NCI-H146 treated with DMSO at 0.1 percent for 48 hours (cell line): ENCODE data around the gene DGKD.

Source experiments
- DNase-seq: peaks from one replicate; lab custom pipeline; 2025; ENCODE audit not compliant: unreplicated experiment; lab: John Stamatoyannopoulos, UW

DGKD gene, protein sequence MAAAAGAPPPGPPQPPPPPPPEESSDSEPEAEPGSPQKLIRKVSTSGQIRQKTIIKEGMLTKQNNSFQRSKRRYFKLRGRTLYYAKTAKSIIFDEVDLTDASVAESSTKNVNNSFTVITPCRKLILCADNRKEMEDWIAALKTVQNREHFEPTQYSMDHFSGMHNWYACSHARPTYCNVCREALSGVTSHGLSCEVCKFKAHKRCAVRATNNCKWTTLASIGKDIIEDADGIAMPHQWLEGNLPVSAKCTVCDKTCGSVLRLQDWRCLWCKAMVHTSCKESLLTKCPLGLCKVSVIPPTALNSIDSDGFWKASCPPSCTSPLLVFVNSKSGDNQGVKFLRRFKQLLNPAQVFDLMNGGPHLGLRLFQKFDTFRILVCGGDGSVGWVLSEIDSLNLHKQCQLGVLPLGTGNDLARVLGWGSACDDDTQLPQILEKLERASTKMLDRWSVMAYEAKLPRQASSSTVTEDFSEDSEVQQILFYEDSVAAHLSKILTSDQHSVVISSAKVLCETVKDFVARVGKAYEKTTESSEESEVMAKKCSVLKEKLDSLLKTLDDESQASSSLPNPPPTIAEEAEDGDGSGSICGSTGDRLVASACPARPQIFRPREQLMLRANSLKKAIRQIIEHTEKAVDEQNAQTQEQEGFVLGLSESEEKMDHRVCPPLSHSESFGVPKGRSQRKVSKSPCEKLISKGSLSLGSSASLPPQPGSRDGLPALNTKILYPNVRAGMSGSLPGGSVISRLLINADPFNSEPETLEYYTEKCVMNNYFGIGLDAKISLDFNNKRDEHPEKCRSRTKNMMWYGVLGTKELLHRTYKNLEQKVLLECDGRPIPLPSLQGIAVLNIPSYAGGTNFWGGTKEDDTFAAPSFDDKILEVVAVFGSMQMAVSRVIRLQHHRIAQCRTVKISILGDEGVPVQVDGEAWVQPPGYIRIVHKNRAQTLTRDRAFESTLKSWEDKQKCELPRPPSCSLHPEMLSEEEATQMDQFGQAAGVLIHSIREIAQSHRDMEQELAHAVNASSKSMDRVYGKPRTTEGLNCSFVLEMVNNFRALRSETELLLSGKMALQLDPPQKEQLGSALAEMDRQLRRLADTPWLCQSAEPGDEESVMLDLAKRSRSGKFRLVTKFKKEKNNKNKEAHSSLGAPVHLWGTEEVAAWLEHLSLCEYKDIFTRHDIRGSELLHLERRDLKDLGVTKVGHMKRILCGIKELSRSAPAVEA

DNA sequence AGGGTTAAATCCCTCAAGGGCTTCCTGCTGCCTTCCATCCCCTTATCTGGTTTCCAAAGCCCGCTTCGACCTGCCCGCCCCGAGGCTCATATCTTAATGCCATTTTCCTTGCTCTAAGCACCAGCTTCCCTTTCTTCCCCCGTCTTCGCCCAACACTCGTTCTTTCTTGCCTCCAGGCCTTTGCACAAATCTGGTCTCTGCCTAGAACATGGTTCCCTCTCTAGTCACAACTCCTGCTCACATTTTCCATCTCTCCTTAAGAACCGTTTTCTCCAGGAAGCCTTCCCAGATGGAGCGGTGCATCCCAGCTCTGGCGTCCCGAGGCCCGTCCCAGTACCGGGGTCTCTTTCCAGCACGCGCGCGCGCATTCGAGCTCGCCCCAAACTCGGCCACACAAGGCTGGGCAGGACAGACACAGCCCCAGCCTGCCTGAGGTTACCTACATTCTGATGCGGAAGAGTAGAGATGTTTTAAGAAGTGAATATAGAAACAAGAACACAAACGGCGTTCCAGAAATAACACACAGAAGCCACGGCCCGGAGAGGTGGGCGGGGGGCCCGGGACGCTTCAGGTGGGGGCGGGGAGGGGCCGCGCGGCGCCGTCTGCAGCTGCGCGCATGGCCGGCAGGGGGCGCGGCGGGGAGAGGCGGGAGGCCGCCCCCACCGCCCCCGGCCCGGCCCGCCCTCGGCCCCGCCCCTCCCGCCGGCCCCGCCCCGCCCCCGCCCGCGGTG, at the start of gene DGKD:
DGKD (plus strand) TSS at position 726 of the 731 bp plus-strand sequence. CDS start 25 bp downstream, outside the sequence.
- DNase-seq: peak; percentile 12

DNA sequence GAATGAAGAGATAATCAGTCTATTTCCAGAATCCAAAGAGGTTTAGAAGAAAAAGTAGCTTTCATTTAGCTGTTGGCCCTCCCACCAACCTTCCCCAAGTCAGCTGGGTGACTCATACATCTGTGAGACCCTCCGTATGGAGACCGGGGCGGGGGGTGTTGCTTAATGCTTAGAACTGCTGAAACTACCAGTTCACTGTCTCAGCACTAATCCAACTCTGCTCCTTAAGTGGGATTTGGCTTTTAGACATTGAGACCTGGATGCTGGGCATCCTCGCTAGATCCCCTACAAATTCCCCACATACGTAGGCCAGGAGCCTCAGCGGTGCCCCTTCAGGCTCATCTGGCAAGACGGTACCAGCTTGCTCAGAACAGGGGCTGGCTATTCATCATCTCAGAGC, 46.7 kb upstream of the DGKD start, which contains the start of gene SAG:
SAG (plus strand) TSS at position 252 of the 400 bp plus-strand sequence. CDS start 1,374 bp downstream, outside the sequence.
- no peak for DNase-seq

DNA sequence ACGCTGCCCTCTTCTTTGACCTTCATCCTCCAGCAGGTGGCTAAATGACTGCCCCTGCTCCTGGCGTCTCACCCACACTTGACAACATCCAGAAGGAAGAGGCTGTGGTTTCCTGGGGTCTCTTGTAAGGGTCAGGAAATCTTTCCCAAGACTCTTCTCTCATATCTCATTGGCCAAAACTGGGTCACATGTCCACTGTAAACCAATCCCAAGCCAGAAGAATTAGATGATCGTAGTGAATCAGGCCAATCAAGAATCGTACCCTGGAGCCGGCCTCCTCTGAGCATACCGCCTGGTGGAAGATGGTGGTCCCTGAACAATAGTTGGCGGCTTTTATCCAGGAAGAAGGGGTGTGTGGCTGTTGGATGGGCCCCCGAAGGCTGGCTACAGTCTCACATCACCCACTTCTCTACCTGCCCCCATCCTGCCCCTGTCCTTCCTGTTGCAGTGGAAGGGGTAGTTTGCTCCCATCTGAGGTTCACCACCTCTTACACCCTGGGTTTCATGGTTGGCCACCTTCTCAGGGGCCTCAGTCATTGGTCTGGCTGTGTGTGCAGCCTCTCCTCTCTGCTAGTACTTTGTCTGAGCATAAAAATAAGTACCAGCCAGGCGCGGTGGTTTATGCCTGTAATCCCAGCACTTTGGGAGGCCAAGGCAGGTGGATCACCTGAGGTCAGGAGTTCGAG, 42.9 kb upstream of the DGKD start:
- DNase-seq: no peak

DNA sequence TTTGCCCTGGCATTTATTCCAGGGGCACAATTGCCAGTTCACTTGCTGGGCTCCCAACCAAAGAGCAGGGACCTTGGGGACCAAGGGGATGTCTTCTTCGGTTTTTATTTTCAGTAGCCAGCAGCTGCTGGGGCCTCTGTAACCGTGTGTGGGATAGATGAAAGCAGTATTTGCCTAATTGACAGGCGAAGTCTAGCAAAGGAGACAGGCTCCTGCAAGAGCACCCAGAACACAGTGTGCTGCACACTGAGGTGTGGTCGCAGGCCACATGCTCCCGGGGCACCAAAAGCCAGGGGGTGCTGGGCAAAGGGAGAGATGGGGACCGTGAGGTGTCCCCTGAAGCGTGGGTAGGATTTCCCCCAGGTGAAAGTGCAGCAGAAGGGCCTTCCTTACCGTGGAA, 41.4 kb upstream of the DGKD start:
- no peak for DNase-seq

DNA sequence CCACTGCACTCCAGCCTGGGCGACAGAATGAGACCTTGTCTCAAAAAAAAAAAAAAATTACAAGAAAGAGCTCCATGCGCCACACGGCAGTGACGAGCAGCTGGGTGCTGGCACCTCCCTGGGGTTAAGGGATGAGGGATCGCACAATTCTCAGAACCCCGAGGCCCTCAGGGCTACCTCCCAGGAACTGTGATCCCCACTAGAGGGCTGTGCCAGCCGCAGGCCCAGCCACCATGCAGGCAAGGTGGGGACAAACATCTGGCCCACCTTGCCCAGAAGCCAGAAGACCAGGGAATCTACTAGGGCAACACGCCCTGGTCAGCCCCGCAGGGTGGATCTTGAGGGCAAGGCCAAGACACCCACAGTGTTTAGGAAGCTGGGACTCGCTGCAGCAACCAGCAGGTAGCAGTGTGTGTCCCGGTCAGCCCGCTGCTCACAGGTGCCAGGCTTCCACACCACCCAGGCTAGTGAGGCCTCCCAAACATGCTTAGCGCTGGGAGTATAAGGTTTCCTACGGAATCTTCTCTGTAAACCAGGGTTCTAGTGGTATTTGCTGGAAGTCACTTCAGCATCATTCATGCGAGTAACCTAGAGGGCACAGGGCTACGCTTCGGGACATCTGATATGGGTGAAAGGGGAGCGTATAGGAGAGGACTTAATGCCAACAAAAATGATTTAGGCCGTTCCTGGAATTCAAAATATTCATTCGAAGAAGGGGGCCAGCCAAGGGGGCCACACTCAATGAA, 39.9 kb upstream of the DGKD start:
- DNase-seq: no peak

DNA sequence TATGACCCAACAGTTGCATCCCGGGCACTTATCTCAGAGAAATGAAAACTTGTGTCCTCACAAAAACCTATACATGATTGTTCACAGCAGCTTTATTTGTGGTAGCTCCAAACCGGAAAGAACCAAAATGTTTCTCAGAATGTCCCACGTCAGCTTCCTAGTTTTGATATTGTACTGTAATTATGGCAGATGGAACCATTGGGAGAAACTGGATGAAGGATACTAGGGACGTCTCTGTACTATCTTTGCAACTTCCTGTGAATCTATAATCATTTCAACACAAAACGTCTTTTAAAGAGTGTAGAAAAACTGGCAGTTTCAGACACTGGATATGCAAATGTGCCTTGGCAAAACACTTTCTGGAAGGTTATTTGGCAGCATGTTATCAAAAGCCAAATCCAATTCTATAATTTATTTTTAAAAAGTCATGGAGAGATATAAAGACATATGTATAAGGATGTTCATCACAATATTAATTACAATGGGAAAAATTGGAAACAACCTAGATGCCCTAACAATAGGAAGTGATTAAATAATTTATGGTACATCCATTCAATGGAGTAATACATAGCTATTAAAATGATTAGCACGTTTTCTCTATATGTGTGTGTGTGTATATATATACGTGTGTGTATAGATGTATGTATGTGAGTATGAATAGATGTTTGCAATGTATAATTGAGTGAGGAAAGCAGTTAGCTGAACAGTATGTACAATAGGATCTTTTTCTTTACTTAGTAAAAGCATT, 36.9 kb upstream of the DGKD start:
- DNase-seq: no peak

DNA sequence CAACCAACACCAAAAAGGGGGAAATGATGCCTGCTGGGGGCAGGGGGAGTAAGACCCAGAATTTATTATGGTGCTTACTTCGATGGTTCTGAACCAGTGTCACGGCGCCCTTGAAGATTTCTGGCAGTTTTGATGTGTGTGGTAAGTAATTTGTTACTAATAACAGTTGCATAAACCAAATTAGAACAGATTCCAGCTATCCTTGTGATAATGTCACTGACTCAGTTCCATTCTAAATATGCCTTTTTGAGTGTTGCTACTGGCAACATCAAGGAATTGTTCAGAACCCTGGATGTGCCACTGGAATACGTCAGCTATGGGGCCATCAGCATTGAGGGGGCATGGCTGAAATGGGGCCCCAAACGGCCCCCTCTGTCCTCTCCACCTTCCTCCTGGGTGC, 35.0 kb upstream of the DGKD start:
- no peak for DNase-seq

DNA sequence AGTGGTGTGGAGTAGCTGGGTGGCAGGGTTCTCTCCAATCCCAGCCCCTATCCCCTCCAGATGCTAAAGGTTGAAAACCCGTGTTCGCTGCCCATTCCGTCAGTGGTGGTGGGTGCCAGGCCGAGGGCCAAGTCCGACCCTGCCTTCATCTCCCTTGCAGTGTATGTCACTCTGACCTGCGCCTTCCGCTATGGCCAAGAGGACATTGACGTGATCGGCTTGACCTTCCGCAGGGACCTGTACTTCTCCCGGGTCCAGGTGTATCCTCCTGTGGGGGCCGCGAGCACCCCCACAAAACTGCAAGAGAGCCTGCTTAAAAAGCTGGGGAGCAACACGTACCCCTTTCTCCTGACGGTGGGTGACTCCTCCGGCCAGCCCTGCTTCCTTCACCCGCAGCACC, 33.8 kb upstream of the DGKD start:
- no peak for DNase-seq

DNA sequence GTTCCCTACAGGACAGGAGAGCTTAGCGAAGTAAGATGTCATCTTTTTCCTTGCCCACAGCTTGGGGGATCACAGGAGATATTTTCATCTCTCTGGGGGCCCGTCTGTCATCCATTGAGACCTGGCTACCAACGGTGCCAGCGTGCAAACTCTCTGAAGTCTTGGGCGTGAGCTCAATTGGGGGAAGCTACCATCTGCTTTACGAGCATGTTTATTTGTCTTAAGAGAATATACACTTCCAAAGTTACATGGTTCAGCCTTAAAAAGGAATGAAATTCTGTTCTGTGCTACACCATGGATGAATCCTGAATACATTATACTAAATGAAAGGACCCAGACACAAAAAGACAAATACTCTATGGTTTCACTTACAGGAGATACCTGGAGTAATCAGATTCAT, 33.1 kb upstream of the DGKD start:
- DNase-seq: no peak

DNA sequence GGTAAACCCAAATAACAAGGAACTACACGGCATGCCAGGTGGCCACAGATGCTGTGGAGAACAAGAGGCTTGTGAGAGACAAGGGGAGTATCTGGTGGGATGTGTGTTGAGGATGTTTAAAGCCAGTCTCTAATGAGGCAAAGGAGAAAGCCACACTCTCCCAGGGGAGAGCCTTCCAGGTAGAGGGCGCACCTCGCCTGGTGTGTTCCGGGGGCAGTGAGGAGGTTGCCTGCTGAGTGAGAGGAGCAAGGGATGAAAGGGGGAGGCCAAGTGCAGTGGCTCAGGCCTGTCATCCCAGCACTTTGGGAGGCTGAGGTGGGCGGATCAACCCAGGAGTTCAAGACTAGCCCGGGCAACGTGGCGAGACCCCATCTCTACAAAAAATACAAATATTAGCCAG, 30.4 kb upstream of the DGKD start:
- no peak for DNase-seq

DNA sequence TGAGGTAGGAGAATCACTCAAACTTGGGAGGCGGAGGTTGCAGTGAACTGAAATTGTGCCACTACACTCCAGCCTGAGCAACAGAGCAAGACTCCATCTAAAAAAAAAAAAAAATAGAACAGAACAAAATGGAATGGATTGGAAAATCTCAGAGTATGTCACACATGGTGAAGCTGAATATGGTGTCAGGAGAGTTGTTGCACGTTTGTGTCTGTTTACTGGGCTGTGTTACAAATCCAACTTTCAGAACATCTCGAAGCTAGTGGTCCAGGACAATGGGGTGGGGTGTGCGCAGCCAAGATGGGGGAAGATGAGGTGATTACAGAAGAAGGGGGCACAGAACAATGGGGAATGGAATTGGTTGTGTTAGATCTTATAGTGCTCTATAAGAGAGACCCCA, 29.0 kb upstream of the DGKD start:
- no peak for DNase-seq

DNA sequence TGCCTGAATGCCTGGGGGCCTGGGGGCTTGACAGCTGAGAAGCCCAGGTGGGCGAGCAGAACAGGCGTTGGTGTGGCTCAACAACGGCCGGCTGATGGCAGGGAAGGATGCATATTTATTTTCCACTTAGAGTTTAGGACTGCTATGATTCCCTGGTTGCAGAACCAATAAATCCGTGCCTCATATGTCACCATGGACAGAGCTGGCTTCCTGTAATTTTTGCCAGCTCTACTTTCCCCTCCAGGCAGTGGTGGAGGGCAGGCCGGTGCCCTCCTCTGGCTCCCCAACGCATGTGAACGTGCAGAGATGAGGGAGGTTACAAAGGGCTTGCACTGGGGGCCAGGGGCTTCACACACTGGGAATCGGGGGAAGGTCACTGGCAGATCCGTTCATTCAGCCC, 28.5 kb upstream of the DGKD start:
- DNase-seq: no peak

DNA sequence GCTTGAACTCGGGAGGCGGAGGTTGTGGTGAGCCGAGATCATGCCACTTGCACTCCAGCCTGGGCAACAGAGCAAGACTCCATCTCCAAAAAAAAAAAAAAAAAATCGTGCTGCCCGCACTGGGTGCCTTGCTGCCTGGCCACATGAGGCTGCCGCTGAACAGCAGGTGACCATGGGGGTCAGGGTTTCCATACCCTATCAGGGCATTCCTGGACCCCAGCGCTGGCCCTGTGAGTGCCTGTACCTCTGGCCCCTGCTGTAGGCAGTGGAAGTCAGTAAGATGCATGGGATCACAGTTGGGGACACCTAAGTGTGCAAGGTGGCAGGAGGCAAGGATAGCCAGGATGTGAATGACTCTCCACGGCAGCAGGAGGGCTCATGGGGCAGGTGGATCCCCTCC, 27.8 kb upstream of the DGKD start:
- DNase-seq: no peak

DNA sequence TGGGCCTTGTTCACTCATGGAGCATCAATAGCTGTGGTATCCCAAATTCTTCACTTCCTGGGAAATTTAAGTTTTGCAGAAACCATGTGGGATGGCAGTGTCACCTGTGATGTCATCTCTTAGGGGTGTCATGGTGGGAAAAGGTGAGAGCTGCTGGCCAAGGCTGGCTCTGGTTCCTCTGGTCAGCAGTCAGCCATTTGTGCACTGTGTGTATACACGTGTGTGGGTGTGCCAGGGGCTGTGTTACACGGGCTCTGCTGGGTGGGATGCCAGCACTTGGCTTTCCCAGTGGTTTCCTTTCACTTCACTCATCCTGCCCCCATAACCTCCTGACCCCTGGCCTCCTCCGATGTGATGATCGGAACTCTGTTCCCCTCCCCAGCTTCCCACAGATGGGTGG, 25.4 kb upstream of the DGKD start:
- DNase-seq: no peak

DNA sequence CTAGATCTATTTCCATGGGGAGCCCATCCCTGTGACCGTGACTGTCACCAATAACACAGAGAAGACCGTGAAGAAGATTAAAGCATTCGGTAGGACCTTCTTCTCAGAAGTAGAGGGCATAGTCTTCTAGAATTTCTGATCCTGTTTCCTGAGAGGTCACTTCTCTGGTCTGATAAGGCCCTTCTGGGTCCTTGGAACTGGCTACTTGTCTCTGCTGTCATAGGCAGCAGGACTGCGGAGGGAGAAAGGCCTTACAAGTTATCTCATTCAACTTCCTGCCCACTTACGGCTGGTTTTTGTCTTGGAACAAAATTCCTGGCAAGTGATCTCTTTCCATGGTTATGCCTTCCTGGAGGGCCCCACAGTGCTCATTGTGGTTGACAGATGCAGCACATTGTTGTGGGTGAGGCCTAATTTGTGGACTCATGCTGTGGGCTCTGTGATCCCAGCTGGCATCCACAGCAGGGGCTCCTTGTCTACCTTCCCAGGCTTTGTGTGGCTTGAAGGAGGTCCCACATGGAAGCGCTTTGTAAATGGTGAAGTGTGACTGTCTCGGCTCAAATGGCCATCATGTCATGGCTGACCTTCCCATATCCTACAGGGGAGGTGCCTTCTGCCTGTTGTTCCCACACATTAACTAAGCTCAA, 24.7 kb upstream of the DGKD start:
- peak; percentile 89 for DNase-seq

DNA sequence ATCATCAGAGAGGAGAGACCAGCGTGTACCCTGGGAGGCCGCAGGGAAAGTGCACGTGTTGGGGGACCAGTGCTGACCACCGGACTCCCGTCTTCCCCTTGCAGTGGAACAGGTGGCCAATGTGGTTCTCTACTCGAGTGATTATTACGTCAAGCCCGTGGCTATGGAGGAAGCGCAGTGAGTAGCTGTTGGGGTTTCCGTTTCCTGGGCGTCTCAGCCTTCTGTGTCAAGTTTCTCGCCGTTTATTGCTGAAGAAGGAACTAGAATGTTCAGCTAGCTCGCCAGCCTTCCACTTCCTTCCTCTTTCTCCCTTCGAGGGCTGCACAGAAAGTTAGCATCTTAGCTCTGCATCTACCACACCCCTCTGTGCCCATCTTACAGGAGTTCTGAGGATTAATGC, 22.8 kb upstream of the DGKD start:
- no peak for DNase-seq

DNA sequence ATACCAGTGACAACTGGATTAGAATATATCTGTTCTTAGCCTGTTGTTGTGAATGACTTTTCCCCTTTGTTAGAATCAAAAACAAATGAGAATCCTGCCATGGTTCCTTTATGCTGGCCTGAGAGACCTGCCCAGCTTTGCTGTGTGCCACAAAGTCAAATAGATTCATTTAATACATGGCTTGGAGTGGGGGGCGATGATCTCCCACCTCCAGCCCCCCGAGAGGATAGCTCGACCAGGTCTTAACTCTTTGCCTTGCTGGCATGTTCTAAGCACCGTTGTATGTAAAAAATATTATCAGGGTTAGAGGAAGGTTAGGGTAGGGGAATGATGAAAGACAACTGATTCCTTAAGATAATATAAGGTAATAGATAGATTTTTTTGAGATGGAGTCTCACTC, 22.2 kb upstream of the DGKD start:
- DNase-seq: no peak

DNA sequence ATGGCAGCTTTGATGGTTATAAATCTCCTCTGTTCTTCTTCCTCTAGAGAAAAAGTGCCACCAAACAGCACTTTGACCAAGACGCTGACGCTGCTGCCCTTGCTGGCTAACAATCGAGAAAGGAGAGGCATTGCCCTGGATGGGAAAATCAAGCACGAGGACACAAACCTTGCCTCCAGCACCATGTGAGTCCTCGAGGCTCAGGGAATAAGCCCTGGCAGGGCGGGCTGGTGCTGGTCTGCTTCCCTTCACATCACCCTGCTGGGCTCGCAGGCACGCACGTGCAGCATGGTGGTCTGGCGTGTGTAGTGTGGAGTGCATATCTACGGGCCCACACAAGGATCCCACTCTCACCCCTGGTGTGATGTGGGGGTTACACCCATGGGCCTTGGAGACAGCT, 19.4 kb upstream of the DGKD start:
- DNase-seq: no peak
